Measurements from ENCODE around the gene IPO4.

Gene IPO4

GRCh38 chr14:24149302-24149969 lies 39.2 kb downstream of the IPO4 start:
- DNase-seq (ENCODE audit: low spot score) = no peak

GRCh38 chr14:24147761-24148428 lies 40.7 kb downstream of the IPO4 start:
- no peak for DNase-seq (ENCODE audit: low spot score)

GRCh38 chr14:24146978-24147760 lies 41.4 kb downstream of the IPO4 start, which contains the start of gene RNF31:
Gene RNF31 (plus strand): TSS chr14:24147498. CDS start chr14:24147699, 201 bp downstream.
- peak; percentile 99 for DNase-seq (ENCODE audit: low spot score)

GRCh38 chr14:24146453-24146977 lies 42.1 kb downstream of the IPO4 start, which contains the start of gene PSME2:
Gene PSME2 (minus strand): TSS chr14:24146610. CDS start chr14:24146581, 29 bp downstream.
- peak; percentile 94 for DNase-seq (ENCODE audit: low spot score)

GRCh38 chr14:24145690-24146452 lies 42.7 kb downstream of the IPO4 start:
- no peak for DNase-seq (ENCODE audit: low spot score)

GRCh38 chr14:24145219-24145618 lies 43.4 kb downstream of the IPO4 start:
- DNase-seq (ENCODE audit: low spot score) = no peak

- DNase-seq (ENCODE audit: low spot score) = no peak
Measured at GRCh38 chr14:24144451-24144850, 44.2 kb downstream of the IPO4 start.

GRCh38 chr14:24143511-24143910 lies 45.1 kb downstream of the IPO4 start:
- no peak for DNase-seq (ENCODE audit: low spot score)

- peak; percentile 99 for DNase-seq (ENCODE audit: low spot score)
Measured at GRCh38 chr14:24141097-24141880, 47.3 kb downstream of the IPO4 start, which contains the start of gene EMC9. Gene EMC9 (minus strand): TSS chr14:24141591. CDS start chr14:24141304, 287 bp downstream.

- DNase-seq (ENCODE audit: low spot score) = no peak
Measured at GRCh38 chr14:24139272-24139934, 49.2 kb downstream of the IPO4 start.

- DNase-seq (ENCODE audit: low spot score) = no peak
Measured at GRCh38 chr14:24138396-24139271, 50.0 kb downstream of the IPO4 start.

- no peak for DNase-seq (ENCODE audit: low spot score)
Measured at GRCh38 chr14:24137529-24138395, 50.9 kb downstream of the IPO4 start.

GRCh38 chr14:24136684-24137528 lies 51.7 kb downstream of the IPO4 start:
- DNase-seq (ENCODE audit: low spot score) = no peak

- DNase-seq (ENCODE audit: low spot score) = peak; percentile 76
Measured at GRCh38 chr14:24135834-24136683, 52.6 kb downstream of the IPO4 start, which contains the start of gene PSME1. Gene PSME1 (plus strand): TSS chr14:24136194. CDS start chr14:24136263, 69 bp downstream.

- DNase-seq (ENCODE audit: low spot score) = no peak
Measured at GRCh38 chr14:24135584-24135833, 53.1 kb downstream of the IPO4 start.

- no peak for DNase-seq (ENCODE audit: low spot score)
Measured at GRCh38 chr14:24133735-24134134, 54.9 kb downstream of the IPO4 start.

All from kidney capillary endothelial cell (primary cell).